ENCODE measurements around the gene ZNF106.
A peak's percentile ranks its signal among the peaks of the same experiment; 100 is the strongest.

ZNF106 gene

DNA sequence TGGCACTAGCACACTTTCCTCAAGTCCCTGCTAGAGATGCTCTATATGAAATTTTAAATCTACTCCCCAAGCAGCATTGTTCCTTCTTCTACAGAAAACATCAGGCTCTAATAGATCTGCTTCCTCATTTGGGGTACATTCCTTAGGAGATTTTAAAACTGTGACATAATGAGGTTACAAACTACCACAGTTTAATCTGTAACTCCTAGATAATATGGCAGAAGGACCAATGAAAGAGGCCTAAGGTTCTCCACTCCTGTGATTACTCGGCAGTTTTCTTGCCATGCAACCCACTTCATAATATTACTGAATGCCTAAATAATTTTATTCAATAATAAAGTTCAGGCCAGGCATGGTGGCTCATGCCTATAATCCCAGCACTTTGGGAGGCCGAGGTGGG is 16.1 kb downstream of the ZNF106 start:
- no peak for DNase-seq (ENCODE audit: low spot score)

DNA sequence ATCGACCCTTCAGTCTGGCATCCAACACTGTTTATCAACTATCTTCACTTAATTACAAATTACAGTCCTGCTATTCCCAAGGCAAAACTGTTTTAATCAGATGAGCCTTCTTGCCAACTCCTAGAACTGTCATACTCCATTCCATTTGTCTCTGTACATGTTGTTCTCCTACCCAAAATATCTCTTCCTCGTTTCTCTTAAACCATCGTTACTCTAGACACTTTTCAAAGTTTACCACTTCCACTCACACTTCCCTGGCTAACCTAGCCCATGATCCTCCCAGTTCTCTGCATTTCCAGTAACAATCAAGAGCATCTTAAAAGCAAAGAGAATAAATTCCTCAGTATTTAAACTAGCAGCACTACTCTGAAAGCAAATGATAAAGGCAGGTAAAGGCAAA is 19.9 kb downstream of the ZNF106 start:
- no peak for DNase-seq (ENCODE audit: low spot score)

DNA sequence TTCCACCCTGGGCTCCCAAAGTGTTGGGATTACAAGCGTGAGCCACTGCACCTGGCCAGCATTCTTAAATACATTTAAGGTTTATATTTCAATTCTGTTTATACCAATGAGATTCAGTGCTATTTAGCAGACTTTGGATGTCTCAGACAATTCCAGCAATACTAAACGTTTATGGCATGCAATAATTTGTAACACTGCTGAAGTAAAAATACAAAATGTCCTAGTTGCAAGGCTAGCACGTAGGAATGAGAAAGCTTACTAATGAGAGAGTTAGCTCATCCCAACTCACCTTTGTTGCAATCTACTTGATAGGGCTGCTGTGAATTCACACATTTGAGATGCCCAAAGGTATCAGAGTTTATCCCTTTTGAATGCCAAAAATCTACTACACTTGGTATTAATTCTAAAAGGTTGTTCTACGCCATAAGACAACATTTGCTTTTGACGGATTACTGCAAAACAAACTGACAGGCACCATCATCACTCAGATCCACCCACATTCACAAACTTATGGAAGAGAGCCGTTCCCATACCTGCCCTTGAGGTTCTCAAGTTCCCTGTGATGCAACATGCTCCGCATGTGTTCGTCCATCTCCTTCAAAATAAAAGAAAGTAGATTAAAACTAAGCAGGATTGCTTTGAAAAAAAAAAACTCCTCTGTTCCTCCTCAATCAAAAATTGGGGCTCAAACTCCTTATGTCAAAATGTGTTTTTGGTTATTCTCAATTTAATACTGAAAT is 25.3 kb downstream of the ZNF106 start:
- no peak for DNase-seq (ENCODE audit: low spot score)

DNA sequence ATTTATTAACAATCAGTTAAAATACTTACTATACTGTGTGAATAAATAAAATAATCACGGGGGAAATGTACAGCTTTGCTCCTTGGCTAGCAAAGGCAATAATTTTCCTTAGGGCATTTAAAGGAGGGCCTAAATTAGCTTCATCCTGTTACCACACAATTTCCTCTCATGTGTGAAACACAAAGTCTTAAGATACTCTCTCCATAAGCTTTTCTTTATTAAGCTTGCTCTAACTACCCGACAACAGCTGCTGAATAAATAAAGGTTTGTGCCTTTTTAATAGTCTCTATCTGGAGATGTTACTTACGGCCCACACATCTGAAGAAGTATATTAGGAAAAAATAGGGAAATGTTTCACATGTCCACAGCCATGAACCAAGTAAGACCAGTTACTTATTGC is 29.7 kb downstream of the ZNF106 start:
- DNase-seq (ENCODE audit: low spot score), result no peak

DNA sequence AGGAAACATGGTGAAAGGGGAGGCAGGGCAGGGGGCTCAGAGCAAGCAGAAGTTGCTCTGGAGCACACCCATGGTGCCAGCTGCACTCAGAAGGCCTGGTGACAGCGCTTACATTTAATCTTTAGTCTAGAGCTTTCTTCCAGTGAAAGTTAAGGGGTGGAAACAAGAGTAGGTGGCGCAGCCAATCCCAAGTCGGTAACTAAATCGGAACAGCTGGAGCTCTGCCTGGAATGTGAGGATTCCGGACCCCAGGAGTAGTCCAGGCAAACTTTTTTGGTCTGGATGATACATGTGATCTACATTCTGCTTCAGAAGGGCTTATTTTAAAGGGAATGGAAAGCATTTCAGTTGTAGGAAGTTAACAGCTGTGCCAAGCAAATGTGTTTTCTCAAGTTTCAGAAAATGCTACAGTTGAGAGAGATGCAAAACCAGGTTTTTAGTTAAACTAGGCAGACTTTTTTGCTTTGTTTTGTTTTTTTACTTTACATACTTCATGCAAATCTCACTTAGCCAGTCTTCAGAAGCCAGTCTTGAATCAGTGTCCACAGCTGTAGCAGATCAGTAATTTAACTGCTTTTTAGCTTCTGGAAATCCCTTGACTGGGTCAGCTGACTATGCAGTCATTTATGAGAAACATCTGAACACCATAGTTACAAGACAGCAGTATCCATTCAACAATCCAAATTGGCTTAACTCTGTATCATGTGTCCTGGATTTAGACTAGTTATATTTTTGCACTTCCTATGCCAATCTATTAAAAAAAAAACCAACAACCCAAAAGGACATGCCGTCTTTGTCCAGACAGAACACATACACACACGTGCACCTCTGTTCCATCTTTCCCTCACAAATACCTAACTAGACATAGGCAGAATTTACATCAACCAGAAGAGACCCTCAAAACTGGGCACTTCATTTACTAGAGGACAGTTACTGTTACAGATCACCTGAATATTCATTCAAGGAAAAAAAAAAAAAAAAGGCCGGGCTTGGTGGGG is 33.2 kb downstream of the ZNF106 start:
- peak; percentile 91 for DNase-seq (ENCODE audit: low spot score)

DNA sequence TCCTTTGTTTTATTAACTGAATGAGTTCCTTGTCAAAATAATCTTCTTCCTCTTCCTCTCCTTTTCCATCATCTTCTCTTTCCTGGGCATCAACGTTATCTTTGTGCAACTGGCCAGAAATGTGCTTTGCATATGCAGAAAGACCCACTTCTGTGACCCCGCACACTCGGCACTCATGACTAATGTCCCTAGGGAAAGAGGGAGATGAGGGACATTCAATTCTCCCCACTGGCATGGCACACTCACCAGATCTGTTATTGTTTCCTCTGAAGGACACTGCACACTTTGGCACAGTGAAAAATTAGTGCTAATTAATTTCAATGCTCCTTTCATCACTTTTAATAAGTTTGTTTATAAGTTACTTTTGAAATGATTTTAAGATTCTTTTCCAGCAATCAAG is 34.0 kb downstream of the ZNF106 start:
- no peak for DNase-seq (ENCODE audit: low spot score)

DNA sequence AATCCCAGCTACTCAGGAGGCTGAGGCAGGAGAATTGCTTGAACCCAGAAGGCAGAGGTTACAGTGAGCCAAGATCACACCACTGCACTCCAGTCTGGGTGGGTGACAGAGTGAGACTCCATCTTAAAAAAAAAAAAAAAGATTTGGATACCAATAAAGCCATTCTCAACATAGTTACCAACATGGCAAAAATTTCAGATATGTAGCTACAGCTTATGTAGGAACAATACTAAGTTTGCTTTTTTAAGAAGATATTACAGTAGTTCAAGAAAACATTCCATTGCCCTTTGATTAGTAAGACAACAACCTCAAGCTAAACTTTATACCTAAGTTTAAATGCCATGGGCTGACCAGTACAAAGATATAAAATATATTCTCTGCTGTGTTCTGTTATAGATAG is 34.4 kb downstream of the ZNF106 start:
- no peak for DNase-seq (ENCODE audit: low spot score)

DNA sequence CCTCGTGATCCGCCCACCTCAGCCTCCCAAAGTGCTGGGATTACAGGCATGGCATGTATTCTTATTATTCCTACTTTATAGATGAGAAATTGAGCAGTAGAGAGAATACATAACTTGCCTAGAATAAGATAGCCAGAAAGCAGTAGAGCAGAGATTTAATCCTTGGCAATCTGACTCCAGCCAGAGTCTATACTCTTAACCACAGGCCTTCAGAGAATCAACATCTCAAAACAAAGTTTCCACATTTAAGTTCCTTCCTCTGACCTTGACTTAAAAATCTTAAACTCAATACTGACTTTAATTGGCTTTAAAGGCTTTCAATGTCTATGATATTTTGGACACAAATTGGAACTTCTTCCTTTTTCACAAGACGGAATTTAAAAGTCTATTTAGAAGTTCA is 37.1 kb downstream of the ZNF106 start:
- no peak for DNase-seq (ENCODE audit: low spot score)

DNA sequence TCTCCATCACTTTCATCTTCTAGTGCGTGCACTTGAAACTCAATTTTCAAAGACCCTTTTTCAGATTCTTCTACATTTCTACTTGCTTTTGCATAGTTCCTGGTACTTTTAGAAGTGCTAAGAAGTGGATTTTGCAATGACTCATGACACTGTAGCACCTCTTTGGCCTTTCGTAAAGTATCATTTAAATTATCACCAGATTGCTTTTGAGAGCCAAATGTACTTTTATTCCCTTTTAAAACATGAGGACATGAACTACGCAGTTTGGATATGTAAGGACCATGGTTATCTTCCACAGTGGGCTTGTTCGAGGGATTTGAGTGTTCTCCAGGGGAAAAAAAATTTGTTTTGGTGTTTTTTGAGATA is 40.5 kb downstream of the ZNF106 start:
- no peak for DNase-seq (ENCODE audit: low spot score)

DNA sequence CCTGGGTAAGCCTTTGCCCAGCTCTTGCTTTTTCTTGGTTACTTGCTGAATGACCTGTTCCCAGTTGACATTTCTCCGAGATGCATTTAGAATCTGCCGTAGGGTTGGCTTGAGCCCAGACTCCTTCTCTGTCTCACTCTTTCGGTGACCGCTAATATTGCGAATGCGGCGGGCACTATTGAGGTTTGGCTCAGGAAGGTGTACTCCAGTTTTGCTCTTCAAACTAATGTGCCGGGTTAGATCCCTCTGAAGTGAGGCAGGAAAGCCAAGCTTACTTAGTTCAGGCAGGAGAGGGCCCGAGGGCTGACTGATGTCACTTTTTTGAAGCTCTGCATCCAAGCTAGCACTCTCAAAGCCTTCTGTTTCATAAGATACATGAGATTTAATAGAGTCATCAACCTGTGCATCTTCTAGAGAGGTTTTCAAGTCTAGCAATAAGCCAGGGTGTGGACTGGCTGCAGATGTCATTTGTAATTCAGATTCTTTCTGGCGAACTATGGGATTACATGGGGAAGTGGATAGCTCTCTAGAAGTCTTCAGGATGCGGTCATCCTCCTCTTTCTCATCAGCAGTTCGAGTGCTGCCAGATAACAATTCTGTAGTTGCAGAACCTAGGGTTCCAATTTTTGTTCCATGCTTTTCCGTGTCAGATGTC is 41.0 kb downstream of the ZNF106 start:
- no peak for DNase-seq (ENCODE audit: low spot score)

DNA sequence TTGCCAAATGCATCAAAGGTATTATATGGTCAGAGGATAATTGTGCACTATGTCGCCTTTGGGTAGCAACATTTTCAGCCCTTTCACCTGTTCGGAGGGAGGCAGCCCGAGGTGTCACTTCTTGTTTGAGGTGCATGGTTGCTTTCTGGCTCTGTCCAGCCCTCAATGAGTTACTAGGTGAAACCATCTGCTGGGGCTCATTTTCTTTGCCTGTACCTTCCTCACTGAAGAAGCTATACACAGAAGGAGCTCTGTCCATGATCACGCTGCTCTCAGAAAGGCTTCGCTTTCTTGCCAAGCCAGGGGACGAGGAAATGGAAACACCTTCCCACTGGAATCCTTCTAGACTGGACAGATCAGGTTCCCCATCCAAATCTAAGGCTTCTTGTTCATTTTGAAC is 42.7 kb downstream of the ZNF106 start:
- DNase-seq (ENCODE audit: low spot score), result peak; percentile 78

DNA sequence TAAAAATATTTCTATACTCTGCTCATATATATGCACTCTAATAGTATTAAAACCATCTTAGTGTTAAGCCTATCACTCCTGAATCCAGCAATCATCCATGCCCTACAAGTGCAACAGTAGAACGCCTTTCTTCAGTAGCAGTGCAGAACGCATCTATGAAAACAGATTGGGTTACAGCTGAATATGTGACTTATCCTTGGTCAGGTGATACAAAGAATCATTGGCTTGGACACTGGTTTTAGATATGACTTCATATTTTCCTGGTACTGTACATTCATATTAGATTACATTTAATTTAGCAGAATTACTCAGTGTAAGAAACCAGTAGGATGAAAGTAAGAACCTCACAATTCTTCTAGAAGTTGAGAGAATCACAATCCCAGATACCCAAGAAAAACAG is 43.3 kb downstream of the ZNF106 start:
- DNase-seq (ENCODE audit: low spot score), result no peak

DNA sequence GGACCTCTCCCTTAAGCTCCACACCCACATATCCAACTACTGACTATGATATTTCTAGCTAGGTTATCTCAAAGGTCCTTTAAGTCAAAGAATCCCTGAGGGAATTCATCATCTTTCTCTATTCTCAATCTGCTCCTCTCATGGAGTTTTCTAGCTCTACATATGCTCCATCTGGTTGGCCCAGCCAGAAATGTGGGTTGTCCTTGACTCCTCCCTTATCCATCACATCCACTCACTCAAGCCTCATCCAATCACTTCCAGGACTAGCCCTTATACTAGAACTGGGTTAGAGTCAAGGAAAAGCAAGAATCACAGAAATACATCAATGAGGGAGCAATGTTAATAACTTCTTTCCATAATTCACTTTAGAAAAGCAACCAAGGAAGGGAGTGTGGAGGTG is 45.4 kb downstream of the ZNF106 start:
- DNase-seq (ENCODE audit: low spot score), result no peak

DNA sequence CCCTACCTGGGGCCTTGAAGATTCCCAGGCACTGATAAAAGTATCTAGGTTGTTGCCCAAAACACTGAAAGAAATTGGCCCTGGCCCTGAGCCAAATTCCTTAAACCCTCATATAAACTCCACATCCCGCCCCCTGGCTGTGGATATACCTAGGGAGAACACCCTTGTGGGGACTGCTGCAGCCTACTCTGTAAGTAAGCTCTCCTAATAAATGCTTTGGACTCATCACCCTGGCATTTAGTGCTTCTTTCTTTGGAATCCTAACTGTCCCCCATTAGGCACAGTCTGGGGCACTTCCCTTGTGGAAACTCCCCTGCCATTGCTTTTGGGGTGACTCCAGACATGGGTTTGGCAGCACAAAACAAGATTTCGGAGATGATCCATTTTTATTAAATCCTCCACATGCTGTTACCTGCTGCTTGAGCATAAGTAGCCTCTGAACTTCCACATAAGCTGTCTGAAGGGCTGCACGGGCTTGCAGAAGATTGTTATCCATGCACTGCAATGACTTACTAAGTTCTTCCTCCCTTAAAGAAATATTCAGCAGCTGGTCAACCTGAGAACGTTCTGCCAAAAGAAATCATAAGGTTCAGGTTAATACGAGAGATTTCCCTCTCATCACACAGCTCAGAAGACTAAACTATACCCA is 46.4 kb downstream of the ZNF106 start:
- no peak for DNase-seq (ENCODE audit: low spot score)

DNA sequence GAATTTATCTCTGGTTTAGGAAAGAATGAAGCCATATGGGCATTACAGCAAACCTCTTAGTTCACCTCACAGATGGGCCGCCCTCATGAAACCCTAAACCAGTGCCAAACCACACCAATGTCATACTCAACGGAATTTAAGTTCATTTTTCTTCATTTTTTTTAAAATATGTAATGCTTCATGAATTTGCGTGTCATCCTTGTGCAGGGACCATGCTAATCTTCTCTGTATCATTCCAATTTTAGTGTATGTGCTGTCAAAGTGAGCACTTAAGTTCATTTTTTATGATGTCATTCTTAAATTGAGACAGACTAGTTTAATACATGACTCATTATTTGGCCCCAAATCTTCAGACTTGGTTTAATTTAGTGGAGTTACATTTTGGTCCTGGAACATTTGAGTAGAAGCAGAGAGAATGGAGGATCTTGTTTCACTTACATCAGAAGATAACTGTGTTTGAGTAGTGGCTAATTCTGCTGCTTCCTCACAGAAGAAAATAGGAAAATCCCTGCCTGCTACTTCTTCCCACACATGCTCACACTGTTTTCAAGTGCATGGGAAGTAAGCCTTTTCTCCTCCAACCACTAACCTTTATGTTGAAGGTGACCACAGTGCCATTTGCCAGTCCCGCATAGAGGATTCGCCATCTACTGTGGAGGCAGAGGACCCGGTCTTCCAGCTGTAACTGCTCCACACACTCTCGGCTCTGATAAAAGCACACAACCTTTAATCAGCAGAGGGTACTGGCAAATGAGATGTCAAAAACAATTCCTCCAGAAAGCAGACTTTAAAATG is 63.3 kb downstream of the ZNF106 start:
- no peak for DNase-seq (ENCODE audit: low spot score)

DNA sequence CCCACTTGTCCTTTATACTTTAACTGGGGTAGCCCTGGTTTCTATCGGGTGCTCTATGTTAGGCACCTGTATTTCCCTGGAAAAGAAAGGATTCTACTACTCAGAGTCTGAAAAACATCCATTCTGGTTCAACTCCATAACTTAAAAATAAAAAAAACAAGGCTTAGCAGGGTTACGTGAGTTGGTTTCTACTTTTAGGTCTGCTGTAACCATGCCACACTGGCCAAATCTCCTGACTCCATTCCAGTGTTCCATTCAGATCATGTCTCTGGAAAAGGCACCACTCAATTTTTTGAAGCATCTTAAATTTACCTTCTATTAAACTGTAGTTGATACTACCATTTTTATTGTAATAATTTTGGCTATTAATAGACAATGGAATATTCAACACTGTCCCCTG is 69.6 kb downstream of the ZNF106 start:
- no peak for DNase-seq (ENCODE audit: low spot score)

DNA sequence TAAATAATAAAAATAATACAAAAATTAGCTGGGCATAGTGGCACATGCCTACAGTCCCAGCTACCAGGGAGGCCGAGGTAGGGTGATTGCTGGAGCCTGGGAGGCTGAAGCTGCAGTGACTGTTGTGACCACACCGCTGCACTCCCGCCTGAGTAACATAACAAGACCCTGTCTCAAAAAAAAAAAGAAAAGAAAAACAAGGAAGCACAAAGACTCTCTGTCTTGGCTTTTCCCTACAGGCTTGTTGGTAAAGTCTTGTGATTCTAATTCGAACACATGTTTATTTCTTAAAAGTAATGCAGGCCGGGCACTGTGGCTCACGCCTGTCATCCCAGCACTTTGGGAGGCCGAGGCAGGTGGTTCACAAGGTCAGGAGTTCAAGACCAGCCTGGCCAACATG is 71.6 kb downstream of the ZNF106 start:
- DNase-seq (ENCODE audit: low spot score), result no peak

DNA sequence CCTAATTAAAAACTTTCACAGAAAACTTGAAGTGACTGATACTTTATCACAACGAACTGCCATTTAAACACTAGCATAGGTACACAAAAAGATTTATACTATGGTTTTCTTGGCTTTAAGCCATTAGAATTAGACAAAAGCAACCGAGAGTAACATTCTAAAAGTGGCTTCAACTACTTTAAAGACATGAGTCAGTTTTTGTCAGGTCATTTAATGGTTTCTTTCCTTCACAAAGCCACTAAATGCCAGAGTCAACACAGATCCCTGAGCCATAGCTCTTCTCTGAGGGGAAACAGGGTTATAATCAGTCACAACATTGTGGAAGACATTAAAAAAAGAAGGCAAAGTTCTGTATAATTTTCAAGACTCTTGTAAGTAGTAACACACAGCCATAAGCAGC is 77.0 kb downstream of the ZNF106 start:
- no peak for DNase-seq (ENCODE audit: low spot score)

DNA sequence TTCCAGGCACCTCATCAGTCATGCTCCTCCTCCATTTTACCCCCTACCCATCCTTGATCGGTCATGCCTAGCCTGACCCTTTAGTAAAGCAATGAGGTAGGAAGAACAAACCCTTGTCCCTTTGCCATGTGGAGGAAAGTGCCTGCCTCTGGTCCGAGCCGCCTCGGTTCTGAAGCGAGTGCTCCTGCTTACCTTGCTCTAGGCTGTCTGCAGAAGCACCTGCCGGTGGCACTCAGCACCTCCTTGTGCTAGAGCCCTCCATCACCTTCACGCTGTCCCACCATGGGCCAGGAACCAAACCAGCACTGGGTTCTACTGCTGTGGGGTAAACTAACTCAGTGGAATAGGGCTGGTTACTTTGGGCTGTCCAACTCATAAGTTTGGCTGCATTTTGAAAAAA is 79.1 kb downstream of the ZNF106 start:
- no peak for DNase-seq (ENCODE audit: low spot score)

DNA sequence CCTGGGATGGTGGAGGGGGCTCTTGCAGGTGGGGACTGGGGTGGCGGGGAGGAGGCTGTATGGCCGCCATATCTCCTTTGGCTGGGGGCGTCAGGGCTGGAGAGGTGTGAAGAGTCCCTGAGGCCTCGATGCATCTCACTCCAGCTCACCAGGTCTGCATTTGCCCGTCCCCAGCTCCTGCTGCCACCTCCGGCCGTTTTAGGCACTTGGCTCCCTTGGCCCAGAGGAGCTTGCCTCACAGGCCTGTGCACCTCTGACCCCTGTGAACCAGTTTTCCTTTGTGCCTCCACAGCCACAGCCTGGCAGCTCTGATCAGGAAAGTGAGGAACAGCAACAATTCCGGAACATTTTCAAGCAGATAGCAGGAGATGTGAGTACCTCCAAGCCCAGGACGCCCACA is 81.9 kb downstream of the ZNF106 start:
- DNase-seq (ENCODE audit: low spot score), result no peak

DNA sequence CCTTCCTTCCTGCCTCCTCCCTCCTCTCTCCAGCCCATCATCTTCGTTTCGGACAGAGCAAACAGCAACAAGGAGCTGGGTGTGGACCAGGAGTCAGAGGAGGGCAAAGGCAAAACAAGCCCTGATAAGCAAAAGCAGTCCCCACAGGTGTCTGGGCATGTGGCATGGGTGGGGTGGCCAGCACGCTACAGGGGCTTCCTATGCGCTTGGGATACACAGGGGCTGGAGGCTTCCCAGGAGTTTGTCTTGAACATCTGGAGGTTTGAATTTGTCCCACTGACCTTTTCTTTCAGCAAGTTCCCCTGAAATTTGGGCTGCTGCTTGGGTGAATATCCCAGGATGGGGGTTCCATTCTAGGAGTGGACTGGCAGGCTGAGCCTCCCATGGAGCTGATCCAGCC is 82.8 kb downstream of the ZNF106 start:
- no peak for DNase-seq (ENCODE audit: low spot score)

Measured in cerebellar cortex (tissue), 1 donor.